Cardiac fibroblast (primary cell): ENCODE results near the gene PTRHD1.

ENCODE experiments used
- DNase-seq, 2 donors: peaks; one replicate each; pipeline versions ENCODE4 v3.0.0 to v3.0.0-alpha.2; 2010; ENCODE audit warnings: low read depth in 2 of 2
- H3K4me3 ChIP-seq, 2 donors: replicated peaks in 1 of 2; 1 replicate in 1 of 2; 2 replicates in 1 of 2; pipeline ENCODE4 v1.5.1; 2011; ENCODE audit warnings: low read depth in 2 of 2, low read length in 2 of 2, mild to moderate bottlenecking in 2 of 2, moderate library complexity in 1 of 2
- TF ChIP-seq, protein P1 (sequence below): IDR thresholded peaks from one replicate; pipeline ENCODE4 v1.5.1; 2011; ENCODE audit warnings: low read depth, mild to moderate bottlenecking, low read length, inconsistent platforms

The PTRHD1 gene

DNA sequence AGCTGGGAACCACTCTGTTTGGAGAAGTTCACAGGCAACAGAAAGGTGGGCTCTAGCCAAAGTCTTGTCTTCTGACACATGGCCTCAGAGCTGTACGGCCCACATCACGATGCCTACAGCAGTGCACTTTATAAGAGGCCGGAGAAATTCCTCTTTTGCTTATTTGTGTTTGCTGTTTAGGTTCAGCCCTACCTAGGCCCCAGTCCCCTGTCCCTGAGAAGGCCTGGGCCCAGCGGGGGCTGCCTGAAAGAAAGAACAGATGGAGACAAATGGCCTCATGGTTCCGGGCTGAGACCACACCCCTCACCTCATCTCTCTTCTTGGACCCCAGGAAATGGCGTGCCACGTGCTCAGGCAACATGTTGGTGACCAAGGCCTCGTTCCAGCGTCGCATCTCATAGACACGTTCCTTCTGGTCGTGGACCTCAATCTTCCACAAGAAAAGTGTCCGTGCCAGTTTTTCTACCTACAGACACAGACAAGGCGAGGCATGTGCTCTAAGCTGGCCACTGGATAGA is 30.9 kb upstream of the PTRHD1 start:
- DNase-seq = no peak
- H3K4me3 ChIP-seq = no peak overlapping the region
- TF ChIP-seq, protein P1, sequence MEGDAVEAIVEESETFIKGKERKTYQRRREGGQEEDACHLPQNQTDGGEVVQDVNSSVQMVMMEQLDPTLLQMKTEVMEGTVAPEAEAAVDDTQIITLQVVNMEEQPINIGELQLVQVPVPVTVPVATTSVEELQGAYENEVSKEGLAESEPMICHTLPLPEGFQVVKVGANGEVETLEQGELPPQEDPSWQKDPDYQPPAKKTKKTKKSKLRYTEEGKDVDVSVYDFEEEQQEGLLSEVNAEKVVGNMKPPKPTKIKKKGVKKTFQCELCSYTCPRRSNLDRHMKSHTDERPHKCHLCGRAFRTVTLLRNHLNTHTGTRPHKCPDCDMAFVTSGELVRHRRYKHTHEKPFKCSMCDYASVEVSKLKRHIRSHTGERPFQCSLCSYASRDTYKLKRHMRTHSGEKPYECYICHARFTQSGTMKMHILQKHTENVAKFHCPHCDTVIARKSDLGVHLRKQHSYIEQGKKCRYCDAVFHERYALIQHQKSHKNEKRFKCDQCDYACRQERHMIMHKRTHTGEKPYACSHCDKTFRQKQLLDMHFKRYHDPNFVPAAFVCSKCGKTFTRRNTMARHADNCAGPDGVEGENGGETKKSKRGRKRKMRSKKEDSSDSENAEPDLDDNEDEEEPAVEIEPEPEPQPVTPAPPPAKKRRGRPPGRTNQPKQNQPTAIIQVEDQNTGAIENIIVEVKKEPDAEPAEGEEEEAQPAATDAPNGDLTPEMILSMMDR = no peak

DNA sequence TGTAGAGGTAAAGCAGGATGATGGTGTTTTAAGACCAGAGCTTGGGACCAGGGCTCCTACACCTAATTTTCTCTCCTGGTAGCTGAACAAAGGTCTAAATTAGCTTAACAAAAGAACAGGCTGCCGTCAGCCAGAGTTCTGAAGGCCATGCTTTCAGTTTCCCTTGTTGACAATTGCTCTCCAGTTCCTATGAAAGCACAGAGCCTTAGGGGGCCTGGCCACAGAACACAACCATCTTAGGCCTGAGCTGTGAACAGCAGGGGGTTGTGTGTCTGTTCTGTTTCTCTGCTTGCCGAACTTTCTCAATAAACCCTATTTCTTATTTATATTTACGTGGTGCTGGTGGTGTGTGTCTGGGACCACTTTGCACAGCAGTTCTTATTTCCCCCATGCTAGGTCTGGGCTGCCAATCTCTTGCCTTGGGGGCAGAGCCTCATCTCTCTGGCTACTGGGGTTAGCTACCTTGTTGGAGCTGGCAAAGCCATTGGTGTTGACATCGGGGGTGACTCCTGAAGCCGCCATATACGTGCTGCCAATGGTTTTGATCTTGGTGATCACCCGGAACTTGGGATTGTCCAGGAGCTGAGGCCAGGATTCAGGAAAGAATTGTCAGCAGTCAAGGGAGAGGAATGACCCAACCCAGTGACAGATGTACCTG is 29.0 kb upstream of the PTRHD1 start:
- TF ChIP-seq, protein P1 = no peak
- DNase-seq = no peak
- no peak overlapping the region for H3K4me3 ChIP-seq

DNA sequence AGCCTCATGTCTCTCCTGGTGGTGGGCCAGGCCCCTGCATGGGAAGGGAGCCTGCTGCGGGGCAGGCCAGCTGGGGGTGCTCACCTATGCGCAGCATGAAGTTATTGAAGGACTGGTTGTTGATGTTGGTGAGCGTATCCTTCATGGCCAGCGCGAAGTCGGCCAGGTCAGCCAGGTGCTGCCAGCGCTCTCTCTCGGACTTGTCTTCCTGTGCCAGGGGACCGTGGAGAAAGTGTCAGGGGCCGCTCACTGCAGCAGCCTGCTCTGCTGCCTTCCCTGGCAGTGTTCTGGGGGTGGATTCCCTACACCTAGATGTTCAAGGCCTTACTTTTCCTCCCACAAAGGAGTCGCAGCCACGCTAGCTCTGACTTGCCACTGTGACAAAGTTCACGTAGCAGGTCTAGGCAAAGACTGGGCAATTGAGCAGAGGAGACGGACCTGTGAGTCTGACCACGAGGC is 28.3 kb upstream of the PTRHD1 start:
- DNase-seq = no peak
- TF ChIP-seq, protein P1 = no peak
- H3K4me3 ChIP-seq = no peak overlapping the region

DNA sequence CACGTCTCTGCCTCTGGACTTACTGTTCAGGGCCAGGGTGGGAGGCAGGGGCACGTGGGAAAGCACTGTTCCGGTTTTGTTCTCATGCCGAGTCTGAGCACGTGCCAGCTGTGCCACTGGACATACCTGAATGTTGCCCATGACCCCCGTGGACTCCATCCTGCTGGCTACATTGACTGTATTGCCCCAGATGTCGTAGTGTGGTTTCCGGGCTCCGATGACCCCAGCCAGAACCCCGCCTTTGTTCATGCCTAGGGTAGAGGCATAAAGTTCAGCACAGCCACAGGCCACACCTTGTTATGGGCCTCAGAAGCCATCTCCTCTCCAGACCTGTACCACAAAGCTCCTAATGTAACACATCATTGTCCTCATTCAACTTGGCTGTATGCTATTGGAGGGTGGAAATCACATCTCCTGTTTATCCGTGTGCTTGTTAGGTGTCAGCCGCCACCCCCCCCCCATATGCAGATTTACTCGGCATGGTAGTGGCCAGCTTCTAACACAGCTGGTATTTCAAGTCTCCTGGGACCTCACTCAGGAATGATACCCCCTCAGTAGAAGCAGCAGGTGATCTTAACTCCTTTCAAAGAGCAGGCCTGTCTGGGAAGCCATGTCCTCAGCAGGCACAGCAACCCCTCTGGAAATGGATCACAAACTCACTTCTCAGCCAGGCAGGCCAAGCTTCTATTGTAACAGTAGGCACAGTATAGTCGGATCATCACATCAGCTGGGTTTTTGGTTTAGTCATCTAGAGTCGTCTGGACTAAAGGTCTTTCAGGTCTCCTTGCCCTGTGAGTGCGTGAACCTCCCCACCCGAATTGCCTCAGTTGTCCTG is 27.6 kb upstream of the PTRHD1 start:
- no peak for DNase-seq
- TF ChIP-seq, protein P1 = no peak
- H3K4me3 ChIP-seq = no peak overlapping the region

DNA sequence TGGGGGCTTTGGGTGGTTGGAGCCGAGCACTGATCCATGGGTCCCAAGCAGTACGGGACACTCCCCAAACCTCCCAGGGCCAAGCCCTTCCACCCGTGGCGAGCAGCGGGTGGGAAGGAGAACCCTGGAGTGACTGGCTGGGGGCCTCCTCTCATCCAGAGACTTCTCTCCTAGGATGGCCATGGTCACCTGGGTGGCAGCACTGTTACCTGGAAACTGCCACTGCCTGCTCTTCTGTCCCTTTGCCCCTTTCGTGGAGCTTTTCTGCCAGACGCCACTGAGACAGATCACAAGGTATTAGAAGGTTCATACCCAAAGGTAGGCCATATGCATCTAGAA is 27.0 kb upstream of the PTRHD1 start:
- no peak for DNase-seq
- no peak overlapping the region for H3K4me3 ChIP-seq
- TF ChIP-seq, protein P1 = no peak

DNA sequence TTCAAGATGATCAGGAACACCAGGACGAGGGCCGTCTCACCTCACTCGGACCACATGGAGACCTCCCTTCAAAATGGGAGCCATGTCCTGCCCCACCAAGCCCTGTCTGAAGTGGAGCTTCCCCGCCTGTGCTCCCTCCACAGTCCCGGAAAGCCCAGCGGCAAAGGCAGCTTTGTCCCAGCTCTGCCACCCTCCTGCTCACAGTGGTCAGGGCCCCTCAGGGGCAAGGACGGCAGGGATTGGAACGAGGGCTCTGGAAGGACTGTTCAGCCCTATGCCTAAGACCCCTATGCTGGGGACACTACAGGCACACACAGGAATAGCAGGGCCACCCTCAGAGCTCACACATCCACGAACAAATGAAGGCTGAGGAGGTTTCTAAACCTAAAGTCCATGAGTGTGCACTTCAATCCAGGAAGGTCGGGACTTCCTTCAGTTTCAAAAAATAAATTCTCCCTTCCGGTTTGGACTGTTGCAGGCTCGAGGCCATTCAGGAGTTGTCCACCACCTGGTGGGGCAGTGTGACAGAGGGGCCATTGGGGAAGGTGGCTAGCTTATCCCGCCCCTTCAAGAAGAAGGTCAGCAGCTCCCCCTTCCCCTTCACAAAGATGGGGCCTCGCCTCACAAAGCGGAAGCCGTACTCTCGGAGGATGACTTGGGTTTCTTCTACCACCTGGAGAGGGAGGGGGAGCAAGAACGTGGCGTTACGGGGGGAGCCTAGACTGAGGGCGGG is 26.4 kb upstream of the PTRHD1 start:
- TF ChIP-seq, protein P1 = no peak
- no peak overlapping the region for H3K4me3 ChIP-seq
- no peak for DNase-seq
